Measurements from ENCODE around the gene FAM228B. TPM values are rescaled to one million over a fixed set of nuclear protein-coding genes. Genes with fewer than 3 reads are reported as not detected.

The FAM228B gene
- total and polyA plus RNA-seq, 2 donors (not counting 1 experiment from before 2014, with no cell fraction given), result 11.9 to 13.1 TPM

GRCh38 chr2:24200799-24201198 lies 77.5 kb downstream of the FAM228B start:
- H3K79me2 ChIP-seq (ENCODE audit: control insufficient read depth, insufficient read depth, low read length), result no peaks in the 10 kb centered on the region
- no peak overlapping the region for H3K27ac ChIP-seq (ENCODE audit: insufficient read depth, low read length)
- H3K27me3 ChIP-seq (ENCODE audit: control insufficient read depth, insufficient read depth, low read length), result no peaks in the 10 kb centered on the region
- no peak for DNase-seq (ENCODE audit: low read depth in 2 of 2)
- peaks cover 2% of the 10 kb centered on the region for H3K36me3 ChIP-seq (ENCODE audit: control insufficient read depth, insufficient read depth, low read length)
- no peaks in the 10 kb centered on the region for H3K4me1 ChIP-seq (ENCODE audit: control insufficient read depth, extremely low read depth, insufficient read depth, low read length)
- H3K4me3 ChIP-seq (replicated peaks in 1 of 4; ENCODE audit: control extremely low read depth in 1 of 4, insufficient read depth in 1 of 4, low read depth in 3 of 4, low read length in 4 of 4), result no peak overlapping the region
- H2AFZ ChIP-seq (ENCODE audit: low read length), result no peak overlapping the region
- no peaks in the 10 kb centered on the region for H4K20me1 ChIP-seq (ENCODE audit: control insufficient read depth, extremely low read depth, insufficient read depth, low read length)
- no peak overlapping the region for H3K4me2 ChIP-seq (ENCODE audit: extremely low read depth, insufficient read depth, low read length)
- H3K9me3 ChIP-seq (ENCODE audit: control insufficient read depth, insufficient read depth, low read depth, low read length), result no peaks in the 10 kb centered on the region
- TF ChIP-seq EZH2 (IDR thresholded peaks at IDR 0.05; ENCODE audit: low read length, missing control alignments), result no peak
- TF ChIP-seq, protein P1, sequence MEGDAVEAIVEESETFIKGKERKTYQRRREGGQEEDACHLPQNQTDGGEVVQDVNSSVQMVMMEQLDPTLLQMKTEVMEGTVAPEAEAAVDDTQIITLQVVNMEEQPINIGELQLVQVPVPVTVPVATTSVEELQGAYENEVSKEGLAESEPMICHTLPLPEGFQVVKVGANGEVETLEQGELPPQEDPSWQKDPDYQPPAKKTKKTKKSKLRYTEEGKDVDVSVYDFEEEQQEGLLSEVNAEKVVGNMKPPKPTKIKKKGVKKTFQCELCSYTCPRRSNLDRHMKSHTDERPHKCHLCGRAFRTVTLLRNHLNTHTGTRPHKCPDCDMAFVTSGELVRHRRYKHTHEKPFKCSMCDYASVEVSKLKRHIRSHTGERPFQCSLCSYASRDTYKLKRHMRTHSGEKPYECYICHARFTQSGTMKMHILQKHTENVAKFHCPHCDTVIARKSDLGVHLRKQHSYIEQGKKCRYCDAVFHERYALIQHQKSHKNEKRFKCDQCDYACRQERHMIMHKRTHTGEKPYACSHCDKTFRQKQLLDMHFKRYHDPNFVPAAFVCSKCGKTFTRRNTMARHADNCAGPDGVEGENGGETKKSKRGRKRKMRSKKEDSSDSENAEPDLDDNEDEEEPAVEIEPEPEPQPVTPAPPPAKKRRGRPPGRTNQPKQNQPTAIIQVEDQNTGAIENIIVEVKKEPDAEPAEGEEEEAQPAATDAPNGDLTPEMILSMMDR (conservative IDR thresholded peaks at IDR 0.05 in 1 of 2, IDR thresholded peaks at IDR 0.05 in 1 of 2; ENCODE audit: low read depth in 1 of 2, low read length in 2 of 2), result no peak
- no peak overlapping the region for H3K9ac ChIP-seq (ENCODE audit: insufficient read depth, low read length)

- Histone ChIP-seq H3K9me3 (ENCODE audit: control insufficient read depth, insufficient read depth, low read depth, low read length) (no peaks in the 10 kb centered on the region), H2AFZ (ENCODE audit: low read length) (no peak overlapping the region), H3K36me3 (ENCODE audit: control insufficient read depth, insufficient read depth, low read length) (peaks cover 2% of the 10 kb centered on the region), H3K79me2 (ENCODE audit: control insufficient read depth, insufficient read depth, low read length) (no peaks in the 10 kb centered on the region), H3K27me3 (ENCODE audit: control insufficient read depth, insufficient read depth, low read length) (no peaks in the 10 kb centered on the region), H3K4me2 (ENCODE audit: extremely low read depth, insufficient read depth, low read length) (no peak overlapping the region), H3K4me3 (replicated peaks in 1 of 4; ENCODE audit: control extremely low read depth in 1 of 4, insufficient read depth in 1 of 4, low read depth in 3 of 4, low read length in 4 of 4) (no peak overlapping the region), H4K20me1 (ENCODE audit: control insufficient read depth, extremely low read depth, insufficient read depth, low read length) (no peaks in the 10 kb centered on the region), H3K4me1 (ENCODE audit: control insufficient read depth, extremely low read depth, insufficient read depth, low read length) (no peaks in the 10 kb centered on the region), H3K9ac (ENCODE audit: insufficient read depth, low read length) (no peak overlapping the region), H3K27ac (ENCODE audit: insufficient read depth, low read length) (no peak overlapping the region)
- DNase-seq (ENCODE audit: low read depth in 2 of 2), result no peak
- no peak for TF ChIP-seq EZH2 (IDR thresholded peaks at IDR 0.05; ENCODE audit: low read length, missing control alignments)
- TF ChIP-seq, protein P1 (conservative IDR thresholded peaks at IDR 0.05 in 1 of 2, IDR thresholded peaks at IDR 0.05 in 1 of 2; ENCODE audit: low read depth in 1 of 2, low read length in 2 of 2), result no peak
These were observed 79.9 kb downstream of the FAM228B start for GRCh38 chr2:24203029-24203786.

DNA sequence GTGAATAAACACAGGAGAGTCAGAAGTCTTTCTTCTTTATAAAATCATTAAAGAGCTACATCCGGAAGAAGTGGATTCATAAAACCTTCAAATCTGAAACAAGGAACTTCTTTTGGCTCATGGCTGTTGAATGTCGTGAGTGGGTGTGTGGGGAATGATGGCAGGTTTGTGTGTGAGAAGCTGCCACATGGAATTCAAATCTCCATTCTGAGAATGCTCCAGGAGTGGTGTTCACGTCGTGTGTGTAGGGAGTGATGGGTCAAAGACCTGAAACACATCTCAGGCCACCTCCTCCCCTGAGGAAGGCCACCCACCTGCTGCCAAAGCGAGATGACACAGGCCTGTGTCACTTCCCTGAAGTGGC lies 80.5 kb downstream of the FAM228B start:
- Histone ChIP-seq H3K79me2 (ENCODE audit: control insufficient read depth, insufficient read depth, low read length) (no peaks in the 10 kb centered on the region), H3K36me3 (ENCODE audit: control insufficient read depth, insufficient read depth, low read length) (peaks cover 3% of the 10 kb centered on the region), H3K27me3 (ENCODE audit: control insufficient read depth, insufficient read depth, low read length) (no peaks in the 10 kb centered on the region), H3K4me2 (ENCODE audit: extremely low read depth, insufficient read depth, low read length) (no peak overlapping the region), H4K20me1 (ENCODE audit: control insufficient read depth, extremely low read depth, insufficient read depth, low read length) (no peaks in the 10 kb centered on the region), H3K4me1 (ENCODE audit: control insufficient read depth, extremely low read depth, insufficient read depth, low read length) (no peaks in the 10 kb centered on the region), H3K9ac (ENCODE audit: insufficient read depth, low read length) (no peak overlapping the region), H2AFZ (ENCODE audit: low read length) (no peak overlapping the region), H3K27ac (ENCODE audit: insufficient read depth, low read length) (no peak overlapping the region), H3K4me3 (replicated peaks in 1 of 4; ENCODE audit: control extremely low read depth in 1 of 4, insufficient read depth in 1 of 4, low read depth in 3 of 4, low read length in 4 of 4) (no peak overlapping the region), H3K9me3 (ENCODE audit: control insufficient read depth, insufficient read depth, low read depth, low read length) (no peaks in the 10 kb centered on the region)
- TF ChIP-seq, protein P1 (conservative IDR thresholded peaks at IDR 0.05 in 1 of 2, IDR thresholded peaks at IDR 0.05 in 1 of 2; ENCODE audit: low read depth in 1 of 2, low read length in 2 of 2), result no peak
- DNase-seq (ENCODE audit: low read depth in 2 of 2), result no peak

Measured in fibroblast of lung (primary cell).